ENCODE results near the gene STX4. TPM values are rescaled to one million over a fixed set of nuclear protein-coding genes. Genes with fewer than 3 reads are reported as not detected.

Gene STX4
- total and polyA plus RNA-seq, 9 of the 15 experiments (the other 6 are each of a cell fraction or from before 2014, with no cell fraction given): 3.2 to 48.0 (median 21.5) TPM

DNA sequence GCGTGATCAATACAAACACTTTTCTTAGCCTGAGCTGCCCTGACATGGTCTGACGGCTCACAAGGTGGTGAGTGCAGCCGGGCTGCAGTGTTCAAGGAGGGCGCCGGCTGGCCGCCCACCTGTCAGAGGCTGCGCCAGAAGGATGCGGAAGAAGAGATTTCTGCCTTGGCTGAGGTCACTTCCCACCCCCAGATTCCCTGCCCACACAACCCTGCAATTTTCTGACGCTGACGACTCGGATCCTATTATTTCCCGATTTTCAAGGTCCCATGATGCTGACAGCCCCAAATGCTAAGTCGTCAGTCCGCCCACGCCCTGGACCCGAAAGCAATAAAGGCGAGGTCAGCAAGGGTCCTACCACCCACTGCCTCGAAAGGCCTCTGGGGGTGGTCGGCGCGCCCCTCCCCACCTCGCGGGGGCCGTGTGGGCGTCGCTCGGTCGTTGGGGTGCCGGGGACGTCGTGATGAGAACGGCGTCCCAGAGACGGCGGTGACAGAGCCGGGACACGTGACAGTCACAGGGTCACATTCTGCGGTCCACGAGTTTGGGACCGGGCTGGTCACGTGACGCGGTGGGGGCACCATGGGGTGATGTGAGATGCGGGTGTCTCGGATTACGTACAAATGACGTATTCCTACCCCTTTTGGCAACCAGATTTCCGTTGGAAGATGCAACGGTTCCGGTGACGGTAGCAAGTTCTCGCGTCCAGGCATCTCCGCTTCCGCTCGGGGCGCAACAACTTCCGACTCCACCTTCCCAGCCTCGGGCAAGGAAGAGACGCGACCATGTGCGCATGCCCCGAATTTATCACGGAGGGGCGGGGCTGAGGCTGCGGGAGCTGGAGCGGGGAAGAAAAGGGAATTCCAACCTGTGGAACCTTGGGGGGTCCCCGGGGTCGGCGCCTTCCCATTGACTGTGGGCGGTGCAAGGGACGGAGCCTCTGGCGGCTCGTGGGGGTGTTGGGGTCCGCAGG lies at the start of gene STX4 (continued):
- 0 out of 2 replicates have a peak, but pooled peaks have one; percentile 53 for TF ChIP-seq MEF2D (tag; conservative IDR thresholded peaks at IDR 0.05; ENCODE audit: low read depth)
- no peak for TF ChIP-seq ELF4 (CRISPR knock-in tag; IDR thresholded peaks at IDR 0.05)
- peak; percentile 71; the same call in 1 of the 2 replicates for TF ChIP-seq DMBX1 (CRISPR knock-in tag; IDR thresholded peaks at IDR 0.05; ENCODE audit: borderline replicate concordance)
- peak; percentile 86 for TF ChIP-seq NBN (IDR thresholded peaks at IDR 0.05; ENCODE audit: low read depth)
- peak; percentile 13 for TF ChIP-seq FOS (IDR thresholded peaks at IDR 0.05; ENCODE audit: extremely low read depth, insufficient read length)
- TF ChIP-seq SAFB (IDR thresholded peaks at IDR 0.05; ENCODE audit: borderline replicate concordance, low read depth, low read length): no peak
- TF ChIP-seq SOX6 (IDR thresholded peaks at IDR 0.05): 0 out of 2 replicates have a peak, but pooled peaks have one; percentile 71
- TF ChIP-seq, protein P1, sequence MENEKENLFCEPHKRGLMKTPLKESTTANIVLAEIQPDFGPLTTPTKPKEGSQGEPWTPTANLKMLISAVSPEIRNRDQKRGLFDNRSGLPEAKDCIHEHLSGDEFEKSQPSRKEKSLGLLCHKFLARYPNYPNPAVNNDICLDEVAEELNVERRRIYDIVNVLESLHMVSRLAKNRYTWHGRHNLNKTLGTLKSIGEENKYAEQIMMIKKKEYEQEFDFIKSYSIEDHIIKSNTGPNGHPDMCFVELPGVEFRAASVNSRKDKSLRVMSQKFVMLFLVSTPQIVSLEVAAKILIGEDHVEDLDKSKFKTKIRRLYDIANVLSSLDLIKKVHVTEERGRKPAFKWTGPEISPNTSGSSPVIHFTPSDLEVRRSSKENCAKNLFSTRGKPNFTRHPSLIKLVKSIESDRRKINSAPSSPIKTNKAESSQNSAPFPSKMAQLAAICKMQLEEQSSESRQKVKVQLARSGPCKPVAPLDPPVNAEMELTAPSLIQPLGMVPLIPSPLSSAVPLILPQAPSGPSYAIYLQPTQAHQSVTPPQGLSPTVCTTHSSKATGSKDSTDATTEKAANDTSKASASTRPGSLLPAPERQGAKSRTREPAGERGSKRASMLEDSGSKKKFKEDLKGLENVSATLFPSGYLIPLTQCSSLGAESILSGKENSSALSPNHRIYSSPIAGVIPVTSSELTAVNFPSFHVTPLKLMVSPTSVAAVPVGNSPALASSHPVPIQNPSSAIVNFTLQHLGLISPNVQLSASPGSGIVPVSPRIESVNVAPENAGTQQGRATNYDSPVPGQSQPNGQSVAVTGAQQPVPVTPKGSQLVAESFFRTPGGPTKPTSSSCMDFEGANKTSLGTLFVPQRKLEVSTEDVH (IDR thresholded peaks at IDR 0.05; ENCODE audit: low read depth, partially characterized antibody): peak; percentile 94
- TF ChIP-seq CBX1 (IDR thresholded peaks at IDR 0.05; ENCODE audit: low read depth): peak; percentile 64
- no peak for TF ChIP-seq NCOA2 (IDR thresholded peaks at IDR 0.05; ENCODE audit: partially characterized antibody in 2 of 2)
- no peak for TF ChIP-seq ZNF124 (CRISPR knock-in tag; IDR thresholded peaks at IDR 0.05)
- TF ChIP-seq TCFL5 (CRISPR knock-in tag; conservative IDR thresholded peaks at IDR 0.05): no peak
- TF ChIP-seq RBM17 (IDR thresholded peaks at IDR 0.05; ENCODE audit: borderline replicate concordance, low read depth, low read length): no peak
- TF ChIP-seq, protein P2, sequence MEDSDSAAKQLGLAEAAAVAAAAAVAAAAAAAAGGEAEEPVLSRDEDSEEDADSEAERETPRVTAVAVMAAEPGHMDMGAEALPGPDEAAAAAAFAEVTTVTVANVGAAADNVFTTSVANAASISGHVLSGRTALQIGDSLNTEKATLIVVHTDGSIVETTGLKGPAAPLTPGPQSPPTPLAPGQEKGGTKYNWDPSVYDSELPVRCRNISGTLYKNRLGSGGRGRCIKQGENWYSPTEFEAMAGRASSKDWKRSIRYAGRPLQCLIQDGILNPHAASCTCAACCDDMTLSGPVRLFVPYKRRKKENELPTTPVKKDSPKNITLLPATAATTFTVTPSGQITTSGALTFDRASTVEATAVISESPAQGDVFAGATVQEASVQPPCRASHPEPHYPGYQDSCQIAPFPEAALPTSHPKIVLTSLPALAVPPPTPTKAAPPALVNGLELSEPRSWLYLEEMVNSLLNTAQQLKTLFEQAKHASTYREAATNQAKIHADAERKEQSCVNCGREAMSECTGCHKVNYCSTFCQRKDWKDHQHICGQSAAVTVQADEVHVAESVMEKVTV (CRISPR knock-in tag; IDR thresholded peaks at IDR 0.05): 0 out of 2 replicates have a peak, but pooled peaks have one; percentile 18
- TF ChIP-seq TAF15 (IDR thresholded peaks at IDR 0.05; ENCODE audit: low read depth, low read length): no peak
- TF ChIP-seq, protein P3, sequence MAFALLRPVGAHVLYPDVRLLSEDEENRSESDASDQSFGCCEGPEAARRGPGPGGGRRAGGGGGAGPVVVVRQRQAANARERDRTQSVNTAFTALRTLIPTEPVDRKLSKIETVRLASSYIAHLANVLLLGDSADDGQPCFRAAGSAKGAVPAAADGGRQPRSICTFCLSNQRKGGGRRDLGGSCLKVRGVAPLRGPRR (CRISPR knock-in tag; IDR thresholded peaks at IDR 0.05): no peak; the same call in 1 of the 2 replicates
- TF ChIP-seq ZNF274 (IDR thresholded peaks at IDR 0.05; ENCODE audit: borderline replicate concordance, low read depth, low read length): no peak

Measured in K562 (cell line).